HG03097 (cell line): ENCODE measurements around the gene STRA6.

Experiments
- ATAC-seq: cut with Tn5 transposase; IDR thresholded peaks from one replicate; pipeline ENCODE4 v1.9.1; 2021; ENCODE audit not compliant: unreplicated experiment, low FRiP score

The STRA6 gene

GRCh38 chr15:74228723-74229081, 26.1 kb upstream of the STRA6 start:
- no peak for ATAC-seq

- no peak for ATAC-seq
Observed at GRCh38 chr15:74227968-74228722, 25.6 kb upstream of the STRA6 start.

GRCh38 chr15:74226761-74227540, 24.4 kb upstream of the STRA6 start:
- no peak for ATAC-seq

GRCh38 chr15:74225928-74226327, 23.3 kb upstream of the STRA6 start:
- no peak for ATAC-seq

GRCh38 chr15:74222240-74223119, 19.9 kb upstream of the STRA6 start:
- ATAC-seq: no peak

GRCh38 chr15:74221399-74222239, 19.0 kb upstream of the STRA6 start:
- ATAC-seq: no peak

- ATAC-seq: no peak
Observed at GRCh38 chr15:74220475-74221248, 18.1 kb upstream of the STRA6 start.

GRCh38 chr15:74217907-74218885, 15.6 kb upstream of the STRA6 start:
- no peak for ATAC-seq

GRCh38 chr15:74216949-74217348, 14.4 kb upstream of the STRA6 start:
- no peak for ATAC-seq

- no peak for ATAC-seq
Observed at GRCh38 chr15:74215958-74216357, 13.4 kb upstream of the STRA6 start.

- ATAC-seq: no peak
Observed at GRCh38 chr15:74214324-74215021, 11.9 kb upstream of the STRA6 start.

- ATAC-seq: no peak
Observed at GRCh38 chr15:74213858-74214284, 11.3 kb upstream of the STRA6 start.

GRCh38 chr15:74212494-74212893, 9.9 kb upstream of the STRA6 start:
- ATAC-seq: no peak

GRCh38 chr15:74211656-74212055, 9.1 kb upstream of the STRA6 start:
- no peak for ATAC-seq

- ATAC-seq: no peak
Observed at GRCh38 chr15:74210729-74211128, 8.1 kb upstream of the STRA6 start.

GRCh38 chr15:74209997-74210671, 7.5 kb upstream of the STRA6 start:
- no peak for ATAC-seq

GRCh38 chr15:74209560-74209958, 7.0 kb upstream of the STRA6 start:
- ATAC-seq: no peak
